T-helper 2 cell treated with Interferon-gamma antibody and Interleukin-4, amounts not matched to agents 5 μg/mL and 100 μg/mL, for 36 hours (primary cell): ENCODE data around the gene CCDC57.

ENCODE experiments used
- DNase-seq: peaks from one replicate; pipeline ENCODE4 v3.0.0; 2021; ENCODE audit warnings: low spot score
- H3K27ac Mint-ChIP-seq: one replicate; pipeline ENCODE4 v1.8.0; 2021; ENCODE audit warnings: mild to moderate bottlenecking, mixed read lengths
- H3K27me3 Mint-ChIP-seq: one replicate; pipeline ENCODE4 v1.8.0; 2021; ENCODE audit warnings: low read depth, mixed read lengths
- H3K36me3 Mint-ChIP-seq: one replicate; pipeline ENCODE4 v1.8.0; 2021; ENCODE audit warnings: low read depth, mixed read lengths
- H3K4me1 Mint-ChIP-seq: one replicate; pipeline ENCODE4 v1.8.0; 2021; ENCODE audit warnings: low read depth, mixed read lengths
- H3K4me3 Mint-ChIP-seq: one replicate; pipeline ENCODE4 v1.8.0; 2022; ENCODE audit warnings: mild to moderate bottlenecking, moderate library complexity, mixed read lengths
- H3K9me3 Mint-ChIP-seq: one replicate; pipeline ENCODE4 v1.8.0; 2021; ENCODE audit warnings: mixed read lengths

The CCDC57 gene

GRCh38 chr17:82097184-82097918 lies 115.3 kb downstream of the CCDC57 start:
- Mint-ChIP-seq H3K27ac (peak overlapping the region; percentile 52), H3K4me1 (peaks cover 2% of the 10 kb centered on the region), H3K4me3 (peak overlapping the region; percentile 78), H3K9me3 (no peaks in the 10 kb centered on the region), H3K36me3 (peaks cover 5% of the 10 kb centered on the region), H3K27me3 (no peaks in the 10 kb centered on the region)
- peak; percentile 40 for DNase-seq

GRCh38 chr17:82096709-82097183 lies 115.9 kb downstream of the CCDC57 start:
- no peak for DNase-seq
- Mint-ChIP-seq H3K4me3 (peak overlapping the region; percentile 78), H3K4me1 (peaks cover 2% of the 10 kb centered on the region), H3K9me3 (no peaks in the 10 kb centered on the region), H3K36me3 (peaks cover 4% of the 10 kb centered on the region), H3K27me3 (no peaks in the 10 kb centered on the region), H3K27ac (peak overlapping the region; percentile 52)

GRCh38 chr17:82095777-82096708 lies 116.6 kb downstream of the CCDC57 start:
- Mint-ChIP-seq H3K27ac (peak overlapping the region; percentile 36), H3K27me3 (no peaks in the 10 kb centered on the region), H3K36me3 (peaks cover 4% of the 10 kb centered on the region), H3K9me3 (no peaks in the 10 kb centered on the region), H3K4me1 (peaks cover 2% of the 10 kb centered on the region), H3K4me3 (peak overlapping the region; percentile 78)
- DNase-seq = no peak

DNA sequence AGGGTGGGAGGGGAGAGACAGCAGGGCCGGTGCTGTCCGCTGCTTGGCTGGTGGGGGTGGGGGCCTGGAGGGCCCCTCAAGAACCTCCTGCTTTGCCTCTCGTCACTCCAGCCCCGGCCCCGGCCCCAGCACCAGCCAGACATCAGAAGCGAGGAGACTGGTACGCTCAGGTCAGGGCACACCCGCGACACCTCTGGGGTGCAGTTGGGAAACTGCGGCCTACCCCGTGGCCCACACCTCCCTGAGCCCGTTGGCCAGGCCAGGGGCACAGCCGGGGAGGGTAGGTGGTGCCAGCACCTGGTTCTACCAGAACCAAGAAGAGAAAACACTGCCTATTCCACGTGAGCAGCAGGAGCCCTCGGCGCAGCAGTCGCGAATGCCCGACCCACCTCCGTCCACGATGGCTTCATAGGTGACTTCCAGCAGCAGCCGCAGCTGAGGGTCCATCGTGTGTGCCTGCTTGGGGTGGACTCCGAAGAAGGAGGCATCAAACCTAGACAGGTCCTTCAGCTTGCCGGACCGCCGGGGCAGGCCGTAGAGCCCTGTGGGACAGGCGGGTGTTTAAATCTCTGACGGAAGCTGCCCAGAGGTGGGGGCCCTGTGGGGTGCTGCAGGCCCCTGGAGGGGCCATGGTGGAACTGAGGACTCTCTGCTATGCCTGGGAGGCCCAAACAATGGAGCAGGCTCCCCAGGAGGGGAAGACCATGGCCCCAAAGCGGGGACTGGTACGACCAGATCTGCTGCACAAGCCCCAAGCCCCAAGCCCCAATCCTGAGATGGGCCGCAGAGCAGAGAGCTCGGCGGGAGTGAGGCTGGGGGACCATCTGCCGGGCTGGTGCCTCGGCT lies 117.5 kb downstream of the CCDC57 start:
- H3K36me3 Mint-ChIP-seq = peaks cover 4% of the 10 kb centered on the region
- H3K4me3 Mint-ChIP-seq = peak overlapping the region; percentile 77
- no peaks in the 10 kb centered on the region for H3K27me3 Mint-ChIP-seq
- no peak overlapping the region for H3K27ac Mint-ChIP-seq
- H3K9me3 Mint-ChIP-seq = no peaks in the 10 kb centered on the region
- no peak for DNase-seq
- peaks cover 2% of the 10 kb centered on the region for H3K4me1 Mint-ChIP-seq

DNA sequence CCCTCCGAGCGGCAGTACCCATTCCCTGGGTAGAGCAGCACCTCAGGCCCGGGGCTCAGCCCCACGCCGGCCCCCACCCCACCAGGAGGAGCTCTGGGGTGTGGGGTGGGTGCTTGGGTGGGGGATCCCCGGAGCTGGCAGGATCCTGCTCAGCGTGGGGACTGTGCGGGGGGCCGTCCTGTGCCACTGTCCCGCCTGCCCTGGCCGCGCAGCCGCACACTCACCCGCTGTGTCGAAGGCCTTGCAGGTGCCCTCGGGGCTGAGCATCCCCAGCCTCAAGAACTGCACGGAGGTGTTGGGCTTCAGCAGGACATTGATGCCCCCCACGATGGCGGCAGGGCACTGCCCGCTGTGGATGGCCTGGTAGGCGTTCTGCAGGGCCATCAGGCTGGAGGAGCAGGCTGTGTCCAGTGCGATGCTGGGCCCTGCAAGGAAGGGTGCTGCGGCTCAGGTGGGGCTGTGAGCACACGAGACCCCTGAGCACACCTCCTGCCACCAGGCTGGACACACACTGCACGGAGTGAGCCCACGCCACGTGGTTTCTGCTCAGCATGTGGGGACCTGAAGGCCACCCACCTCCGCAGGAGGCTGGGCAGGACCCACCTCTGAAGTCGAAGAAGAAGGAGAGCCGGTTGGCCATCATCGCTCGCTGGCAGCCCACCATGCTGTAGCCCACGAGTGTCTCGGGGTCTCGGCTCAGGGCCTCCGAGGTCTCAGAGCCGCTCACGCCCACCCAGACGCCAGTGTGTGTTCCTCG lies 119.5 kb downstream of the CCDC57 start:
- DNase-seq = no peak
- H3K4me1 Mint-ChIP-seq = peaks cover 2% of the 10 kb centered on the region
- H3K9me3 Mint-ChIP-seq = no peaks in the 10 kb centered on the region
- no peak overlapping the region for H3K27ac Mint-ChIP-seq
- no peaks in the 10 kb centered on the region for H3K27me3 Mint-ChIP-seq
- peaks cover 4% of the 10 kb centered on the region for H3K36me3 Mint-ChIP-seq
- H3K4me3 Mint-ChIP-seq = no peak overlapping the region

- Mint-ChIP-seq H3K27ac (no peak overlapping the region), H3K36me3 (peaks cover 4% of the 10 kb centered on the region), H3K27me3 (no peaks in the 10 kb centered on the region), H3K4me3 (no peak overlapping the region), H3K4me1 (peaks cover 2% of the 10 kb centered on the region), H3K9me3 (no peaks in the 10 kb centered on the region)
- DNase-seq = no peak
Measured at GRCh38 chr17:82092628-82092994, 120.0 kb downstream of the CCDC57 start.

- Mint-ChIP-seq H3K4me1 (peaks cover 2% of the 10 kb centered on the region), H3K36me3 (peaks cover 4% of the 10 kb centered on the region), H3K27me3 (no peaks in the 10 kb centered on the region), H3K27ac (no peak overlapping the region), H3K9me3 (no peaks in the 10 kb centered on the region), H3K4me3 (no peak overlapping the region)
- DNase-seq = no peak
Measured at GRCh38 chr17:82092094-82092586, 120.5 kb downstream of the CCDC57 start.

GRCh38 chr17:82091264-82092066 lies 121.2 kb downstream of the CCDC57 start:
- peaks cover 4% of the 10 kb centered on the region for H3K36me3 Mint-ChIP-seq
- H3K9me3 Mint-ChIP-seq = no peaks in the 10 kb centered on the region
- H3K27ac Mint-ChIP-seq = no peak overlapping the region

GRCh38 chr17:82090549-82091263 lies 121.9 kb downstream of the CCDC57 start:
- H3K9me3 Mint-ChIP-seq = no peaks in the 10 kb centered on the region
- peaks cover 4% of the 10 kb centered on the region for H3K36me3 Mint-ChIP-seq
- H3K4me3 Mint-ChIP-seq = no peak overlapping the region
- H3K4me1 Mint-ChIP-seq = no peaks in the 10 kb centered on the region
- H3K27ac Mint-ChIP-seq = no peak overlapping the region
- H3K27me3 Mint-ChIP-seq = no peaks in the 10 kb centered on the region
- DNase-seq = no peak

More at GRCh38 chr17:82091264-82092066, 121.2 kb downstream of the CCDC57 start:
- DNase-seq = no peak
- no peak overlapping the region for H3K4me3 Mint-ChIP-seq
- no peaks in the 10 kb centered on the region for H3K27me3 Mint-ChIP-seq
- peaks cover 2% of the 10 kb centered on the region for H3K4me1 Mint-ChIP-seq

- Mint-ChIP-seq H3K36me3 (peaks cover 4% of the 10 kb centered on the region), H3K4me1 (no peaks in the 10 kb centered on the region), H3K4me3 (no peak overlapping the region), H3K9me3 (no peaks in the 10 kb centered on the region), H3K27me3 (no peaks in the 10 kb centered on the region), H3K27ac (no peak overlapping the region)
- DNase-seq = no peak
Measured at GRCh38 chr17:82089723-82090548, 122.7 kb downstream of the CCDC57 start.
